ENCODE results near the gene TAS2R50. TPM values are rescaled to one million over a fixed set of nuclear protein-coding genes. Genes with fewer than 3 reads are reported as not detected.

Gene TAS2R50
- total RNA-seq, 1 experiment from 2014 or later = 2.7 TPM

DNA sequence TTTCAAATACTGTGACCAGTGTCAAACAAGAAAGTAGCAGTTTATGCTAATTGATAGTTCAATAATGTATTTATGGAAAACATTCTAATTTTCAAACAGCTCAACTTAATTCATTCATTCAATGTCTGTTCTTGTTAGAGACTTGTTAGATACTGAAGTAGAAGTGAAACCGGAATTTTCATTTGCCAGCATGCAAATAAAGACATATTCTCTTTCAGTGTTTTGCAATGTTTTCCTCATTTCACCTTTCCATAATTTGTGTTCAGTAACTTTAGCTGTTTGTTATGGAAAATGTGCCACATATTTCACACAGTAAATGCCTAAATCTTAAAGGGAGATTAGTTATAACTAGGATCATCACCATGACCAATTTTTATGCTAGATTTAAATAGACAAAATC, 21.2 kb downstream of the TAS2R50 start:
- ChIA-PET POLR2A (ENCODE audit: low non-redundant PET) (no interaction called here), CTCF (no interaction called here)
- Histone ChIP-seq H3K36me3 (ENCODE audit: insufficient read depth, low read length, poor library complexity, severe bottlenecking) (no peaks in the 10 kb centered on the region), H3K27me3 (replicated peaks; ENCODE audit: insufficient read depth, low read depth, low read length, poor library complexity) (no peaks in the 10 kb centered on the region), H3K27ac (ENCODE audit: low read depth, low read length, poor library complexity, severe bottlenecking) (no peak overlapping the region), H3K4me1 (ENCODE audit: insufficient read depth, low read length, poor library complexity, severe bottlenecking) (peaks cover 10% of the 10 kb centered on the region), H3K4me3 (ENCODE audit: low read depth, low read length, poor library complexity, severe bottlenecking) (no peak overlapping the region), H3K9me3 (ENCODE audit: low read depth, low read length, poor library complexity, severe bottlenecking) (no peaks in the 10 kb centered on the region)
- intact Hi-C loops (cut with micrococcal nuclease; ENCODE audit: unreplicated experiment) = no loop called here
- no peak for DNase-seq (ENCODE audit: low spot score)
- BruUV-seq (replicated peaks) = no TSS peak
- TF ChIP-seq, protein P1, sequence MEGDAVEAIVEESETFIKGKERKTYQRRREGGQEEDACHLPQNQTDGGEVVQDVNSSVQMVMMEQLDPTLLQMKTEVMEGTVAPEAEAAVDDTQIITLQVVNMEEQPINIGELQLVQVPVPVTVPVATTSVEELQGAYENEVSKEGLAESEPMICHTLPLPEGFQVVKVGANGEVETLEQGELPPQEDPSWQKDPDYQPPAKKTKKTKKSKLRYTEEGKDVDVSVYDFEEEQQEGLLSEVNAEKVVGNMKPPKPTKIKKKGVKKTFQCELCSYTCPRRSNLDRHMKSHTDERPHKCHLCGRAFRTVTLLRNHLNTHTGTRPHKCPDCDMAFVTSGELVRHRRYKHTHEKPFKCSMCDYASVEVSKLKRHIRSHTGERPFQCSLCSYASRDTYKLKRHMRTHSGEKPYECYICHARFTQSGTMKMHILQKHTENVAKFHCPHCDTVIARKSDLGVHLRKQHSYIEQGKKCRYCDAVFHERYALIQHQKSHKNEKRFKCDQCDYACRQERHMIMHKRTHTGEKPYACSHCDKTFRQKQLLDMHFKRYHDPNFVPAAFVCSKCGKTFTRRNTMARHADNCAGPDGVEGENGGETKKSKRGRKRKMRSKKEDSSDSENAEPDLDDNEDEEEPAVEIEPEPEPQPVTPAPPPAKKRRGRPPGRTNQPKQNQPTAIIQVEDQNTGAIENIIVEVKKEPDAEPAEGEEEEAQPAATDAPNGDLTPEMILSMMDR (conservative IDR thresholded peaks at IDR 0.05; ENCODE audit: low read depth, low read length) = no peak
- TF ChIP-seq EZH2 (IDR thresholded peaks at IDR 0.05; ENCODE audit: borderline replicate concordance, low read depth, low read length, poor library complexity, severe bottlenecking) = no peak

DNA sequence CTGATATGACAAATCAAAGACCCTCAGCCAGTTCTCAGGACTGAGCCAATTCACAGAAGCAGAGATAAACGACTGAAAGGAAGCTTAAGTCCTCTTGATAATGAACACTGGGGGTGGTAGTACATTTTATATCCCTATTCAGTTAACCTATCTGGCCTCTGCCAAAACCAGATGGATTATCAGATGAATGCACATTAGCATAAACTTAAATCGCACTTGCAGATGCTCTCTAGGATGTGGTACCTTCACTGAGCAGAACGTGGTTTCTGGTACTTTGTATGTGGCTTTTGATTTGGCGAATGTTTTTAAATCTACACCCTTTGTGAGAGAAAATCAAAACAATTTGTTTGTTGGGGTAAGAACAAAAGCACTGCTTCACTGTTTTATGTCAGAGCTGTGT, 26.5 kb downstream of the TAS2R50 start:
- Histone ChIP-seq H3K9me3 (ENCODE audit: low read depth, low read length, poor library complexity, severe bottlenecking) (peaks cover 8% of the 10 kb centered on the region), H3K4me3 (ENCODE audit: low read depth, low read length, poor library complexity, severe bottlenecking) (no peak overlapping the region), H3K4me1 (ENCODE audit: insufficient read depth, low read length, poor library complexity, severe bottlenecking) (no peaks in the 10 kb centered on the region), H3K36me3 (ENCODE audit: insufficient read depth, low read length, poor library complexity, severe bottlenecking) (no peaks in the 10 kb centered on the region), H3K27ac (ENCODE audit: low read depth, low read length, poor library complexity, severe bottlenecking) (no peak overlapping the region), H3K27me3 (replicated peaks; ENCODE audit: insufficient read depth, low read depth, low read length, poor library complexity) (no peaks in the 10 kb centered on the region)
- intact Hi-C loops (cut with micrococcal nuclease; ENCODE audit: unreplicated experiment) = no loop called here
- CTCF ChIA-PET = no interaction called here
- DNase-seq (ENCODE audit: low spot score) = no peak
- no TSS peak for BruUV-seq (replicated peaks)
- POLR2A ChIA-PET (ENCODE audit: low non-redundant PET) = no interaction called here
- TF ChIP-seq EZH2 (IDR thresholded peaks at IDR 0.05; ENCODE audit: borderline replicate concordance, low read depth, low read length, poor library complexity, severe bottlenecking) = no peak
- TF ChIP-seq, protein P1 (conservative IDR thresholded peaks at IDR 0.05; ENCODE audit: low read depth, low read length) = no peak

DNA sequence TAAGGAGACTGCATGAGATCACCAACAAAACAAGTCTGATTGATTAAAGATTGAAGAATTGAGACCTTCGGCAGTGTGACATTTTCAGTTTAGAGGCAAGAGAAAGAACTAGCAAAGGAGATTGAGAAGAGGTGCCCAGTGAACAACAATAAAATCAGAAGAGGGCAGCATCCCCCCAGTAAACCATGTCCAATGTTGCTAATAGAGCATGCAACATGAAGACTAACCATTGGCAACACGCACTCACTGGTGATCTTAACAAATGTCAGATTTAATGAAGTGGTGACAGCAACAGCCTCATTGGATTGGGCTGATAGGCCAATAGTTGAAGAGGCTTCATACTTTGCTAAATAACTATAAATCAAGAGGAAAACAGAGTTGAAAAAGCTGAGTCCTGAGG, 26.9 kb downstream of the TAS2R50 start:
- POLR2A ChIA-PET (ENCODE audit: low non-redundant PET) = no interaction called here
- peak; percentile 10 for DNase-seq (ENCODE audit: low spot score)
- no peak overlapping the region for H3K27ac ChIP-seq (ENCODE audit: low read depth, low read length, poor library complexity, severe bottlenecking)
- no peaks in the 10 kb centered on the region for H3K36me3 ChIP-seq (ENCODE audit: insufficient read depth, low read length, poor library complexity, severe bottlenecking)
- H3K4me1 ChIP-seq (ENCODE audit: insufficient read depth, low read length, poor library complexity, severe bottlenecking) = no peaks in the 10 kb centered on the region
- H3K4me3 ChIP-seq (ENCODE audit: low read depth, low read length, poor library complexity, severe bottlenecking) = no peak overlapping the region
- no TSS peak for BruUV-seq (replicated peaks)
- CTCF ChIA-PET = no interaction called here
- H3K9me3 ChIP-seq (ENCODE audit: low read depth, low read length, poor library complexity, severe bottlenecking) = peaks cover 8% of the 10 kb centered on the region
- no peaks in the 10 kb centered on the region for H3K27me3 ChIP-seq (replicated peaks; ENCODE audit: insufficient read depth, low read depth, low read length, poor library complexity)
- intact Hi-C loops (cut with micrococcal nuclease; ENCODE audit: unreplicated experiment) = loop anchor here (10.0 kb wide), 1 partner anchor 525 kb away; no protein-coding TSS in a partner anchor
- TF ChIP-seq, protein P1 (conservative IDR thresholded peaks at IDR 0.05; ENCODE audit: low read depth, low read length) = peak; percentile 32
- no peak for TF ChIP-seq EZH2 (IDR thresholded peaks at IDR 0.05; ENCODE audit: borderline replicate concordance, low read depth, low read length, poor library complexity, severe bottlenecking)
